Measurements from ENCODE around the gene P2RY2.
"Not testable (repeated sequence)": the region's sequence is repeated elsewhere in the genome, so short reads cannot be mapped to it uniquely, and the experiment has no call there.

P2RY2 gene

GRCh38 chr11:73226297-73227006 lies 8.4 kb downstream of the P2RY2 start:
- Histone ChIP-seq H3K27ac (ENCODE audit: insufficient read depth, low read length, poor library complexity, severe bottlenecking) (no peak overlapping the region), H3K36me3 (ENCODE audit: control insufficient read depth, insufficient read depth, low read length) (no peaks in the 10 kb centered on the region), H3K9me3 (ENCODE audit: control insufficient read depth, low read length) (no peaks in the 10 kb centered on the region), H3K4me1 (ENCODE audit: control insufficient read depth, insufficient read depth, low read length, poor library complexity, severe bottlenecking) (no peaks in the 10 kb centered on the region), H3K4me3 (ENCODE audit: insufficient read depth, low read depth, low read length, poor library complexity, severe bottlenecking) (no peak overlapping the region), H3K27me3 (replicated peaks; ENCODE audit: control insufficient read depth, insufficient read depth, low read length, poor library complexity, severe bottlenecking) (no peaks in the 10 kb centered on the region)
- no peak for DNase-seq

- Histone ChIP-seq H3K9me3 (ENCODE audit: control insufficient read depth, low read length) (no peaks in the 10 kb centered on the region), H3K27me3 (replicated peaks; ENCODE audit: control insufficient read depth, insufficient read depth, low read length, poor library complexity, severe bottlenecking) (no peaks in the 10 kb centered on the region), H3K4me3 (ENCODE audit: insufficient read depth, low read depth, low read length, poor library complexity, severe bottlenecking) (no peak overlapping the region), H3K36me3 (ENCODE audit: control insufficient read depth, insufficient read depth, low read length) (no peaks in the 10 kb centered on the region), H3K4me1 (ENCODE audit: control insufficient read depth, insufficient read depth, low read length, poor library complexity, severe bottlenecking) (no peaks in the 10 kb centered on the region), H3K27ac (ENCODE audit: insufficient read depth, low read length, poor library complexity, severe bottlenecking) (no peak overlapping the region)
- DNase-seq: no peak
Observed at GRCh38 chr11:73227571-73228211, 9.6 kb downstream of the P2RY2 start.

- DNase-seq: no peak
- no peaks in the 10 kb centered on the region for H3K27me3 ChIP-seq (replicated peaks; ENCODE audit: control insufficient read depth, insufficient read depth, low read length, poor library complexity, severe bottlenecking)
- H3K9me3 ChIP-seq (ENCODE audit: control insufficient read depth, low read length): no peaks in the 10 kb centered on the region
- no peak overlapping the region for H3K27ac ChIP-seq (ENCODE audit: insufficient read depth, low read length, poor library complexity, severe bottlenecking)
- no peak overlapping the region for H3K4me3 ChIP-seq (ENCODE audit: insufficient read depth, low read depth, low read length, poor library complexity, severe bottlenecking)
- no peaks in the 10 kb centered on the region for H3K36me3 ChIP-seq (ENCODE audit: control insufficient read depth, insufficient read depth, low read length)
- H3K4me1 ChIP-seq (ENCODE audit: control insufficient read depth, insufficient read depth, low read length, poor library complexity, severe bottlenecking): no peaks in the 10 kb centered on the region
Observed at GRCh38 chr11:73228268-73229134, 10.4 kb downstream of the P2RY2 start.

- H3K9me3 ChIP-seq (ENCODE audit: control insufficient read depth, low read length): no peaks in the 10 kb centered on the region
- no peak overlapping the region for H3K4me3 ChIP-seq (ENCODE audit: insufficient read depth, low read depth, low read length, poor library complexity, severe bottlenecking)
- H3K27me3 ChIP-seq (replicated peaks; ENCODE audit: control insufficient read depth, insufficient read depth, low read length, poor library complexity, severe bottlenecking): no peaks in the 10 kb centered on the region
- no peak for DNase-seq
- no peaks in the 10 kb centered on the region for H3K4me1 ChIP-seq (ENCODE audit: control insufficient read depth, insufficient read depth, low read length, poor library complexity, severe bottlenecking)
- no peak overlapping the region for H3K27ac ChIP-seq (ENCODE audit: insufficient read depth, low read length, poor library complexity, severe bottlenecking)
- H3K36me3 ChIP-seq (ENCODE audit: control insufficient read depth, insufficient read depth, low read length): no peaks in the 10 kb centered on the region
Observed at GRCh38 chr11:73229321-73229895, 11.3 kb downstream of the P2RY2 start.

GRCh38 chr11:73229896-73230875 lies 12.1 kb downstream of the P2RY2 start:
- Histone ChIP-seq H3K27ac (ENCODE audit: insufficient read depth, low read length, poor library complexity, severe bottlenecking) (no peak overlapping the region), H3K36me3 (ENCODE audit: control insufficient read depth, insufficient read depth, low read length) (no peaks in the 10 kb centered on the region), H3K4me3 (ENCODE audit: insufficient read depth, low read depth, low read length, poor library complexity, severe bottlenecking) (no peak overlapping the region), H3K4me1 (ENCODE audit: control insufficient read depth, insufficient read depth, low read length, poor library complexity, severe bottlenecking) (no peaks in the 10 kb centered on the region), H3K27me3 (replicated peaks; ENCODE audit: control insufficient read depth, insufficient read depth, low read length, poor library complexity, severe bottlenecking) (no peaks in the 10 kb centered on the region), H3K9me3 (ENCODE audit: control insufficient read depth, low read length) (no peaks in the 10 kb centered on the region)
- no peak for DNase-seq

GRCh38 chr11:73230931-73231330 lies 12.8 kb downstream of the P2RY2 start:
- H3K27me3 ChIP-seq (replicated peaks; ENCODE audit: control insufficient read depth, insufficient read depth, low read length, poor library complexity, severe bottlenecking): no peaks in the 10 kb centered on the region
- H3K4me3 ChIP-seq (ENCODE audit: insufficient read depth, low read depth, low read length, poor library complexity, severe bottlenecking): no peak overlapping the region
- no peaks in the 10 kb centered on the region for H3K9me3 ChIP-seq (ENCODE audit: control insufficient read depth, low read length)
- H3K27ac ChIP-seq (ENCODE audit: insufficient read depth, low read length, poor library complexity, severe bottlenecking): no peak overlapping the region
- no peaks in the 10 kb centered on the region for H3K36me3 ChIP-seq (ENCODE audit: control insufficient read depth, insufficient read depth, low read length)
- DNase-seq: no peak
- no peaks in the 10 kb centered on the region for H3K4me1 ChIP-seq (ENCODE audit: control insufficient read depth, insufficient read depth, low read length, poor library complexity, severe bottlenecking)

GRCh38 chr11:73232487-73232886 lies 14.4 kb downstream of the P2RY2 start:
- not testable (repeated sequence) for H3K36me3 ChIP-seq (ENCODE audit: control insufficient read depth, insufficient read depth, low read length); H3K4me1 ChIP-seq (ENCODE audit: control insufficient read depth, insufficient read depth, low read length, poor library complexity, severe bottlenecking); H3K27ac ChIP-seq (ENCODE audit: insufficient read depth, low read length, poor library complexity, severe bottlenecking); H3K27me3 ChIP-seq (replicated peaks; ENCODE audit: control insufficient read depth, insufficient read depth, low read length, poor library complexity, severe bottlenecking); H3K4me3 ChIP-seq (ENCODE audit: insufficient read depth, low read depth, low read length, poor library complexity, severe bottlenecking); H3K9me3 ChIP-seq (ENCODE audit: control insufficient read depth, low read length); DNase-seq

- no peak for DNase-seq
- no peaks in the 10 kb centered on the region for H3K36me3 ChIP-seq (ENCODE audit: control insufficient read depth, insufficient read depth, low read length)
- no peaks in the 10 kb centered on the region for H3K4me1 ChIP-seq (ENCODE audit: control insufficient read depth, insufficient read depth, low read length, poor library complexity, severe bottlenecking)
- no peak overlapping the region for H3K27ac ChIP-seq (ENCODE audit: insufficient read depth, low read length, poor library complexity, severe bottlenecking)
- no peaks in the 10 kb centered on the region for H3K9me3 ChIP-seq (ENCODE audit: control insufficient read depth, low read length)
- no peaks in the 10 kb centered on the region for H3K27me3 ChIP-seq (replicated peaks; ENCODE audit: control insufficient read depth, insufficient read depth, low read length, poor library complexity, severe bottlenecking)
- no peak overlapping the region for H3K4me3 ChIP-seq (ENCODE audit: insufficient read depth, low read depth, low read length, poor library complexity, severe bottlenecking)
Observed at GRCh38 chr11:73233211-73233610, 15.1 kb downstream of the P2RY2 start.
